GM15510 (cell line): ENCODE results near the gene RIN3.

Experiments used
- POLR2A ChIP-seq: IDR thresholded peaks from 3 replicates; pipeline ENCODE4 v1.6.1; 2011; ENCODE audit warnings: borderline replicate concordance; ENCODE audit not compliant: insufficient read length; ENCODE audit errors: extremely low read depth

RIN3 gene

DNA sequence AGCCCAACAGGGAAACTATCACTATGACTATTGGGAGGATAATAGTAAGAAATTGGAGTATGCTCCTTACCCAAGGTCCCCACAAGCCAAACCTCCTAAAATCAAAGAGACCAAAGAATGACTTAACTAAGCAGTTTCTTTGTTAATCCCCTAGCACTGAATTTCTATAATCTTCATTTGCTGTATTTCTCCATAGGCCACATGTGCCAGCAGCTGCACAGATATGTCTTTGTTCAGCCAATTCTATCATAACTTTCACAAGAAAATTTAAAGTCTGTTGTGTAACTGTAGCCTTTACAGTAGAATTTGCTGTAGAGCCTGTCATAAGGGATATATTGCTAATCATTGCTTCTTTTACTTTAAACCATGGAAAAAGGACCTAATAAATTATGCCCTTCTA is 104.0 kb downstream of the RIN3 start:
- no peak for TF ChIP-seq POLR2A

DNA sequence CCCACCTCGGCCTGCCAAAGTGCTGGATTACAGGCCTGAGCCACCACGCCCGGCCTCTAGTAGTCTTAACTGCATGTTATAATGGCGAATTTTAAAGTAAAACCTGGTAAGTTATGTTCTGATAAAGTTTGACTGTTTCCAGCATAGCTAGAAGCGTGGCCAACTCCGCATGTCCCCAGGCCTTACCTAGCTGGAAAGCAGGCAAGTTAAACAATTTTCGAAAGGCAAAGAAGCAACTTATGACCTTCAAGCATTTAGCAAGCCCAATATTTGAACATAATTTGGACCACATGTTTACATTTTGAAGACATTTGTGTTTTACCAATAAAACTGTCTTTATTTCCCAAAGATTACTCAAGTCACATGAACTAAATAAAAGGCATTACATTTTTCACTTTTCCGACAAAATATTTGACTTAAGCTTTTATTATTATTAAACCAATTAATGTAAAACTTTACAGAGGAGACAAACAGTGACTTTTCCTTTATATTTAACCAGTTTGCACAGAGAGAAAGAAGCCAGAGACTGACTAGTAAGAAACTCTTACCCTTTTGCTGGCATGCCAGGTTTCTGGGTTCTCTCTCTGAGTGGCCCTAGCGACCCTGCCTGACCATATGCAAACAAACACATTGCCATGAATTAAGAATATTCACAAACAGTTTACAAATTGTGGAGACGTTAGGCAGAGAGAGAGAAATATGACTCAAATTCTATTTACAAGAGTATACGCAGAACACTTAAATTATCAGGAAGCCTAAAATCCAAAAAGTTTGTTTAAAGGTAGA is 106.3 kb downstream of the RIN3 start:
- no peak for TF ChIP-seq POLR2A

GRCh38 chr14:92622311-92622710 is 108.7 kb downstream of the RIN3 start:
- TF ChIP-seq POLR2A: no peak

GRCh38 chr14:92624764-92625163 is 111.2 kb downstream of the RIN3 start:
- TF ChIP-seq POLR2A: no peak

DNA sequence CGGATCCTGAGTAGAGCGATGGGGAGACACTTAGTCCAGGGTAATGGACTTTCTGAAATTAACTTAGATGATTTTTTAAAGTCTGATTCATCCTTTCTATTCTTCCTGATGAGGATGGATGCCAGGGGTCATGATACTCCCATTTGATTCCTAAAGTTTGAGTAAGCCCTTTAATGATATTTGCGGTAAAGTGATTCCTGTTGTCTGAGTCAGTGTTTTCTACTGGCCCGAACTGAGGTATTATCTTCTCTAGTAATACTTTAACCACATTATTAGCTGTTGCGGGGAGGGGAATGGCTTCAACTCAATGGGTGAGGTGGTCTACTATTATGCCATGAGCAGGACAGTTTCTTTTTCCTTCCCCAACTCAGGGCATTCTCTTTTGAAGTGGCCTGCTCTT is 111.6 kb downstream of the RIN3 start:
- no peak for TF ChIP-seq POLR2A

GRCh38 chr14:92626041-92626440 is 112.5 kb downstream of the RIN3 start:
- no peak for TF ChIP-seq POLR2A

- no peak for TF ChIP-seq POLR2A
Measured at GRCh38 chr14:92627707-92628215, 114.2 kb downstream of the RIN3 start.

GRCh38 chr14:92628636-92629035 is 115.1 kb downstream of the RIN3 start:
- no peak for TF ChIP-seq POLR2A

DNA sequence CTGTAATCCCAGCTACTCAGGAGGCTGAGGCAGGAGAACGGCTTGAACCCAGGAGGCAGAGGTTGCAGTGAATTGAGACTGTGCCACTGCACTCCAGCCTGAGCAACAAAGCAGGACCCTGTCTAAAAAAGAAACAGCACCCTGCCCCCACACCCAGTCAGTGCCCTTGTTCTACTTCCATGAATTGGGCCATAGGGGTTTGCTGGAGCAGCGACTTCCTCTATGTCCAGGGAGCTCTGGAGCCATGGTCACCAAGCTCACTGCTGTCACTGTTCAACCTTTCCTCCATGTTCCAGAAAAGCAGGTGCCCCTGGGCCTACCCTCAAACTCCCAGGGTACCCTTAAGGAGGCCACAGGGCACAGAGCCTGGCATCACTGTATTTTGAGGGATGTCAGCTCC is 116.8 kb downstream of the RIN3 start:
- TF ChIP-seq POLR2A: no peak

- TF ChIP-seq POLR2A: no peak
Measured at GRCh38 chr14:92631098-92631497, 117.5 kb downstream of the RIN3 start.

DNA sequence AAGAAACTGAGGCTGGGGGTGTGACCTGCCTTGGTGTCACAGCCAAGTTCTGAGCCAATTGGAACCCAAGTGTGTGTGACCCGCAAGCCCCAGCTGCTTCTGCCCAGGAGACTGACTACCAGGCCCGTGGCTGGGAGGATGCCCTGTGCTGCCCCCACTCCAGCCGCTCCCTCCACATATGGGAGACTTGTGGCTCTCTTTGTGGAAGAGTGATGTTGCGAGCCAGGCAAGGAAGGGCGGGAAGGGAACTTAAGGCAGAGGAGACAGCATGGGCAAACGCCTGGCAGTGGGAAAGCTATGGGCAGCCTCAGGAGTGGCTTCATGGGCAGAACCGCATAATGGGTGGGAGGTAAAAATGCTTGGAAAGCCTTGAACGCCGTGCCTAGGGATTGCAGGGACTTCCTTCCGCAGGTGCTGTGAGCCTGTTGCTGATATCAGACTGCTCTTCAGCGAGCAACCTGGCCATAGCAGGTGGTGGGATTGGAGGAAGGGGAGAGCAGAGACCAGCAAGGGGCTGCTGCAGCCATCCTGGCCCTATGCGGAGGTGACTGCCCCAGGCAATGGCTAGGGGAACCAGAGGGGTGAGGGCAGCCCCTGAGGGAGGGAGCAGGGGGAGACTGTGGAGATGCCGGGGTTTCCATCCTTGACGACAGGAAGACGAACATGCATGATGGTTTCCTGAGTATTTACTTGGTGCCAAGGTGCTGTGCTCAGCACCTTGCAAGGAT is 119.1 kb downstream of the RIN3 start:
- no peak for TF ChIP-seq POLR2A

- no peak for TF ChIP-seq POLR2A
Measured at GRCh38 chr14:92633274-92633616, 119.7 kb downstream of the RIN3 start.

- no peak for TF ChIP-seq POLR2A
Measured at GRCh38 chr14:92633724-92634123, 120.1 kb downstream of the RIN3 start.

DNA sequence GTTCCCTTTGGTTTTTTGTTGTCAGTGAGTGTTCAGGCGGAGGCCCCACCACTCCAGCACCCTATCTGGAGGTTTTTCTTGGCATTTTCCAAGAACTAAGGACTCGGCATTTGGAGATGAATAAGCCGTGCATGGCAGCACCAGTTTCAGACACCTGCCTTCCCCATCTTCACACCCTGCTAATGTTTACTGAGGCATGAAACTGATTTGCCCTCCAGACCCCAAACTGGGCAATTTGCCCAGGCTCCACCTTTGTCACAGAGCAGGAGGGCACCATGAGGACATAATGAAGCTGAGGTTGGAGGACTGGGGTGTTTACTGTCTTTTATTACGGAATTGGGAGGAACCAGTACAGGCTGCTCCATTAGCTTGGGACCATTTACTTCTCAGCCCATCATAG is 121.5 kb downstream of the RIN3 start:
- TF ChIP-seq POLR2A: no peak

- TF ChIP-seq POLR2A: no peak
Measured at GRCh38 chr14:92635896-92636295, 122.3 kb downstream of the RIN3 start.

DNA sequence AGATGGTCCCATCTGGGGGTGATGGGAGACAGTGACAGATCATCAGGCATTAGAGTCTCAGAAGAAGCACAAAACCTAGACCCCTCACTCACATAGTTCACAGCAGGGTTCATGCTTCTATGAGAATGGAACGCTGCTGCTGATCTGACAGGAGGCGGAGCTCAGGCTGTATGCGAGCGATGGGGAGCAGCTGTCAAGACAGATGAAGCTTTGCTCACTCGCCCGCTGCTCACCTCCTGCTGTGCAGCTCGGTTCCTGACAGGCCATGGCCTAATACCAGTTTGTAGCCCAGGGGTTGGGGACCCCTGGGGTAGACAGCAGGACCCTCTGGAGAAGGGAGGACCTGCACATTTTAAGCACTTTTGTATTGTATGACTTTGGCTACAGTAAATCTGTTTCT is 123.6 kb downstream of the RIN3 start:
- TF ChIP-seq POLR2A: no peak

GRCh38 chr14:92637864-92638263 is 124.3 kb downstream of the RIN3 start:
- TF ChIP-seq POLR2A: no peak

DNA sequence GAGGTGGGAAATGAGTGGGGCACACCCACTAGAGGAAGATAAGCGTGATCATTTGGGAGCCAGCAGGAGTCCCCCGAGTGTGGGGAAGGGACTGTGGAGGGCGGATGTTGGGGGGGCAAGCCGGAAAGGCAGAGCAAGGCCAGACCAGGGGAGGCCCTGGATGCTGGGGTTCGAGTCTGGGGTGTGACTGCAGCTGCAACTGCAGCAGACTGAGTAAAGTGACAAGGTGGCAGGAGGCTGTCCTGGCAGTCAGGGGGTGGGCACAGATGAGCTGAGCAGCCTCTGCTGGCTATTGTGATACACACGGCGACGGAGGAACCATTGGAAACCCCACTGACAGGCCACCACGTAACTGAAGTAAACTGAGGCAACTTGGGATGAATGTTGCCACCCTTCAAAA is 124.7 kb downstream of the RIN3 start:
- no peak for TF ChIP-seq POLR2A
